Effector memory CD8-positive, alpha-beta T cell (primary cell): ENCODE results near the gene GPR132.
"Not testable (repeated sequence)": the region's sequence is repeated elsewhere in the genome, so short reads cannot be mapped to it uniquely, and the experiment has no call there.

Experiments
- ATAC-seq: fragments of 150-1000 bp; cut with Tn5 transposase; replicated peaks from 2 replicates; pipeline ENCODE4 v1.10.0; 2021; ENCODE audit warnings: mild to moderate bottlenecking, moderate library complexity
- DNase-seq, 3 experiments: peaks; one replicate each; pipeline ENCODE4 v3.0.0; 2021
- H3K27ac Mint-ChIP-seq, 2 donors: one replicate each; pipeline ENCODE4 v1.8.0; 2022; ENCODE audit warnings: mild to moderate bottlenecking in 2 of 2, mixed read lengths in 2 of 2, moderate library complexity in 2 of 2
- H3K27me3 Mint-ChIP-seq, 2 donors: one replicate each; pipeline ENCODE4 v1.8.0; 2022; ENCODE audit warnings: mixed read lengths in 2 of 2
- H3K36me3 Mint-ChIP-seq: one replicate; pipeline ENCODE4 v1.8.0; 2022; ENCODE audit warnings: mild to moderate bottlenecking, moderate library complexity, mixed read lengths; ENCODE audit not compliant: insufficient read depth
- H3K4me1 Mint-ChIP-seq, 2 donors: one replicate each; pipeline ENCODE4 v1.8.0; 2022; ENCODE audit warnings: low read depth in 2 of 2, mixed read lengths in 2 of 2
- H3K4me3 Mint-ChIP-seq, 2 donors: one replicate each; pipeline ENCODE4 v1.8.0; 2022; ENCODE audit warnings: mild to moderate bottlenecking in 2 of 2, mixed read lengths in 2 of 2, moderate library complexity in 2 of 2
- H3K9me3 Mint-ChIP-seq, 2 donors: one replicate each; pipeline ENCODE4 v1.8.0; 2022; ENCODE audit warnings: mixed read lengths in 2 of 2

The GPR132 gene

DNA sequence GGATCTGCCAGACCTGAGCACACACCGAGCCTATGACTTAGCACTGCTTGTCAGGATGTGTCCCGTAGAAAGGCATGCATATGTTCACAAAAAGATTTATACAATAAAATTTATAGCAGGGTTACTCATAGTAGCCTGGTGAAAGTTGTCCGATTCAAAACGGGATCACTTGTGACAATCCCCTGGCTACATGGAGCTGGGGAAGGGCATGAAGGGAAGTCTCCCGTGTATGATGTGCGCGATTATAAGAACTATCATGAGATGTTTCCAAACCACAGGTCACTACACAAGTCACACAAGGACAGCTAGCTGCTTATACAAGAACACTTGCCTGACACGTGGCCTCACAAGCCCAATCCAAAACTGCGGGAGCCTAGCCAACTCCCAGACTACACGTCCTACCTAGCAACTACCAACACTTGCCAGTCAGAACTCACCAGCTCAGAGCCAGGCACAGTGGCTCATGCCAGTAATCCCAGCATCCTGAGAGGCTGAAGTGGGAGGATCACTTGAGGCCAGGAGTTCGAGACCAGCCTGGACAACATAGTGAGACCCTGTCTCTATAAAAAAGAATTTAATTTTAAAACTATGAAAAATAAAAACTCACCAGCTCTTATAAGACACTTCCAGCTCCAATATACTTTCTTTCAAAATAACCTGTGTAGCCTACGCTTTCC lies 36.8 kb downstream of the GPR132 start:
- DNase-seq (no peak), ATAC-seq (no peak)
- Mint-ChIP-seq H3K4me3 (no peak overlapping the region), H3K27me3 (no peaks in the 10 kb centered on the region), H3K27ac (no peak overlapping the region), H3K9me3 (no peaks in the 10 kb centered on the region), H3K4me1 (peaks cover 20 to 25% of the 10 kb centered on the region in 2 donors), H3K36me3 (peaks cover 9% of the 10 kb centered on the region)

DNA sequence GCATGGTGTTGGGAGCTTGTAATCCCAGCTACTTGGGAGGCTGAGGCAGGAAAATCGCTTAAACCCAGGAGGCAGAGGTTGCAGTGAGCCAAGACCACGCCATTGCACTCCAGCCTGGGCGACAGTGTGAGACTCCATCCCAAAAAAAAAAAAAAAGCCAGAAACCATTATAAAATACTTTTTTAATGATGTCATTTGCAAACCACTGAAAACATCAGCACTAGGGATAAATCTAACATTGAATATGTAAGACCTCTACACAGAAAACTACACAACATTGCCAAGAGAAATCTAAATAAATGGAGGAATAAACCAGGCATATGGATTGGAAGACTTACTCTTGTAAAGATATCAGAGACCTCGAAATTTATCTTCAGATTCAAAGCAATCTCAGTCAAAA lies 37.5 kb downstream of the GPR132 start:
- Mint-ChIP-seq H3K27ac (peak overlapping the region in 1 of 2 donors; percentile 94), H3K4me1 (peaks cover 17 to 20% of the 10 kb centered on the region in 2 donors)
- ATAC-seq, H3K4me3 Mint-ChIP-seq, DNase-seq, H3K27me3 Mint-ChIP-seq, H3K9me3 Mint-ChIP-seq, H3K36me3 Mint-ChIP-seq: not testable (repeated sequence)

DNA sequence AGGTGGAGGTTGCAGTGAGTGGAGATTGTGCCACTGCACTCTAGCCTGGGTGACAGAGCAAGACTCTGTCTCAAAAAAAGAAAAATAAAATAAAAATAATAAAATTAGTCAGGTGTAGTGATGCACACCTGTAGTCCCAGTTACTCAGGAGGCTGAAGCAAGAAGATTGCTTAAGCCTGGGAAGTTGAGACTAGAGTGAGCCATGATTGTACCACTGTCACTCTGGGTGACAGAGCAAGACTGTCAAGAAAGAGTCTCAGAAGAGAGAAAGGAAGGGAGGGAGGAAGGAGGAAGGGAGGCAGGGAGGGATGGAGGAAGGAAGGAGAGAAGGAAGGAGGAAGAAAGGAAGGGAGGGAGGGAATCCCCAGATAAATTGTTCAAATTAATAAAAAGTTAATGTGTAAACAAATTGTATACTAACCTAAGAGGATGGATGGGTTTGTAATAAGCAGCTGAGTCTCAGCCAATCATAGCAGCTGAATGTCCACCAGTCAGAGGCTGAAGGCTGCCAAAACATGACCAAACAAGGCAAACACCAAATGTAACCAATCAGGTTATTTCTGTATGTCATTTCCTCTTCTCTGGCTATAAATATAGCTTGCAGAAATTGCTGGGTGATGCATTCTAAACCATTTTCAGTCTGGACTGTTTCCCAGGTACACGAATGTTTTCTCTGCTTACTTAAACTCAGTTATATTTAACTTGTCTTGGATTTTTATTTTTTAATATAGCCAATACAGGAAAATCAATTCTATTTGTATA lies 38.2 kb downstream of the GPR132 start:
- Mint-ChIP-seq H3K4me1 (peaks cover 17 to 21% of the 10 kb centered on the region in 2 donors), H3K9me3 (no peaks in the 10 kb centered on the region), H3K27me3 (no peaks in the 10 kb centered on the region), H3K27ac (peak overlapping the region; percentile 94), H3K4me3 (peak overlapping the region in 1 of 2 donors; percentile 33), H3K36me3 (peaks cover 9% of the 10 kb centered on the region)
- DNase-seq (no peak), ATAC-seq (no peak)

DNA sequence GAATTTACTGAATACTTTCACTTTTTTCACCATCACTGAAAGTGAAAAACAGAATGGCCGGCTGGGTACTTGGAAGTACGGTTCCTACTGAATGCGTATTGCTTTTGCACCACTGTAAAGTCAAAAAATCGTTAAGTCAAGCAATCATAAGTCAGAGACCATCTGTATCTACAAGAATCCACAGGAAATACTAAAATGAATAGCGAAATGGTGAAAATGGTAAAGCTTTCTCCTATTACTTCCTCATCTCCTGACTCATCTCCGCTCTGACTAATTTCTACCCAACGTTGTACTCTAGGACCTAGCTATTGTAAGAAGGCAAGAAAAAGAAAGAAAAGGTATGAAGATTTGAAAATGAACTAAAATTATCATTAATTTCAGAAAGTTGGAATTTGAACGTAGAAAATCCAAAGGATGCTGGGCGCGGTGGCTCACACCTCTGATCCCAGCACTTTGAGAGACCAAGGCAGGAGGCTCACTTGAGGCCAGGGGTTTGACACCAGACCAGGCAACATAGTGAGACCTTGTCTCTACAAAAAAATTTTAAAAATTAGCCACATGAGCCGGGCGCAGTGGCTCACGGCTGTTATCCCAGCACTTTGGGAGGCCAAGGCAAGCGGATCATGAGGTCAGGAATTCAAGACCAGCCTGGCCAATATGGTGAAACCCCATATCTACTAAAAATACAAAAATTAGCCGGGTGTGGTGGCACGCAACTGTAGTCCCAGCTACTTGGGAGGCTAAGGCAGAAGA lies 39.0 kb downstream of the GPR132 start:
- Mint-ChIP-seq H3K4me3 (peak overlapping the region; percentile 43 to 63), H3K27me3 (no peaks in the 10 kb centered on the region), H3K4me1 (peaks cover 23 to 28% of the 10 kb centered on the region in 2 donors), H3K9me3 (no peaks in the 10 kb centered on the region), H3K27ac (peak overlapping the region; percentile 94), H3K36me3 (peaks cover 13% of the 10 kb centered on the region)
- ATAC-seq: no peak
- no peak for DNase-seq

DNA sequence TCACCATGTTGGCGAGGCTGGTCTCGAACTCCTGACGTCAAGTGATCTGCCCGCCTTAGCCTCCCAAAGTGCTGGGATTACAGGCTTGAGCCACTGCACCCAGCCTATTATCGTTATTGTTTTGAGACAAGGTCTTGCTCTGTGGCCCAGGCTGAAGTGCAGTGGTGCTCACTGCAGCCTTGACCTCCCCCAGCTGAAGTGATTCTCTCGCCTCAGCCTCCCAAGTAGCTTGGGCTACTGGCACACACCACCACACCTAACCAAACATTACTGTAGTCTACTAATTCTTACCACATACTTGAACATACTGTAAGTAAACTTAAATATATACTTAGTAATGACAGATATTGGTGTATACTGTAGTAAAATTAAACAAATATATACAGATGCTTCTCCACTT lies 39.8 kb downstream of the GPR132 start:
- no peaks in the 10 kb centered on the region for H3K9me3 Mint-ChIP-seq
- H3K27ac Mint-ChIP-seq: peak overlapping the region; percentile 94
- no peak for ATAC-seq
- H3K4me1 Mint-ChIP-seq: peaks cover 23 to 24% of the 10 kb centered on the region in 2 donors
- H3K4me3 Mint-ChIP-seq: peak overlapping the region; percentile 43 to 63
- no peak for DNase-seq
- H3K36me3 Mint-ChIP-seq: peaks cover 16% of the 10 kb centered on the region
- no peaks in the 10 kb centered on the region for H3K27me3 Mint-ChIP-seq

DNA sequence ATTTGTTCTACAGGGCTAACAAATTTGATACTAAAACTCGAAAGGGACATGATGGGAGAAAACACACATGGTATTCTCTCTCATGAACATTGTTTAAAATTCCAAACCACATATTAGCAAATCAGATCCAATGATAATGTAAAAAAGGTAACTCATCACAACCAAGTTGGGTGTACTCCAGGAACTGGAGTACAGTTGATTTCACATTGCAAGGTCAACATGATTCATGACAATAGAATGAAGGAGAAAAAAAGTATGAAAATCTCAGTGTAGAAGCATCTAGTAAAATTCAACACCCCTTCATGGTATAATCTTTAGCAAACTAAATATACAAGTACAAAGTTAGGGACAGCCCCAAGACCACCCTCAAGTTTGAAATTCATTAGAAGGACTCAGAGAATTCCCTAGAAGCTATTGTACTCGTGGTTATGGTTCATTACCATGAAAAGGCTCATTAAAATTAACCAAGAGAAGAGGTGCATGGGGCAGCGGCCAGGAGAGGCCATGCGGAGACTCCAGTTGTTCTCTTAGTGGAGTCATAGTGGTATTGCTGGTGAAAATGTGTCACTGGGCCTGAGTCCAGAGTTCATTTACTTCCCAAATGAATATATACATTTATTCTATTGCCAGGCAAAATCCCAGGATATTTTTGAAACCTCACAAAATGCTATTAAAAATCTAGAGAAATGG lies 41.3 kb downstream of the GPR132 start:
- Mint-ChIP-seq H3K36me3 (peaks cover 23% of the 10 kb centered on the region), H3K9me3 (no peaks in the 10 kb centered on the region), H3K4me3 (peak overlapping the region in 1 of 2 donors; percentile 10), H3K27me3 (no peaks in the 10 kb centered on the region), H3K4me1 (peaks cover 35% of the 10 kb centered on the region in 2 donors), H3K27ac (peak overlapping the region; percentile 67 to 94)
- no peak for ATAC-seq
- DNase-seq: no peak

DNA sequence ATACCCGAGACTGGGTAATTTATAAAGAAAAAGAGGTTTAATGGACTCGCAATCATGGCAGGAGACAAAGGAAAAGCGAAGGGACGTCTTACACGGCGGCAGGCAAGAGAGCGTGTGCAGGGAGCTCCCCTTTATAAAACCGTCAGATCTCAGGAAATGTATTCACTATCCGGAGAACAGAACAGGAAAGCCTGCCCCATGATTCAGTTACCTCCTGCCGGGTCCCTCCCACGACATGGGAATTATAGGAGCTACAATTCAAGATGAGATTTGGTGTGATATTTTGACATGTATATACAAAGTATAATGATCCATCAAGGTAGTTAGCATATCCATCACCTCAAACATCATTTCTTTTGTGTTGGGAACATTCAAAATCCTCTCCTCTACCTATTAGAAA lies 42.1 kb downstream of the GPR132 start:
- no peaks in the 10 kb centered on the region for H3K27me3 Mint-ChIP-seq
- H3K9me3 Mint-ChIP-seq: no peaks in the 10 kb centered on the region
- H3K4me1 Mint-ChIP-seq: peaks cover 39 to 41% of the 10 kb centered on the region in 2 donors
- peaks cover 23% of the 10 kb centered on the region for H3K36me3 Mint-ChIP-seq
- no peak for ATAC-seq
- no peak for DNase-seq
- H3K4me3 Mint-ChIP-seq: no peak overlapping the region
- H3K27ac Mint-ChIP-seq: peak overlapping the region; percentile 67 to 94

DNA sequence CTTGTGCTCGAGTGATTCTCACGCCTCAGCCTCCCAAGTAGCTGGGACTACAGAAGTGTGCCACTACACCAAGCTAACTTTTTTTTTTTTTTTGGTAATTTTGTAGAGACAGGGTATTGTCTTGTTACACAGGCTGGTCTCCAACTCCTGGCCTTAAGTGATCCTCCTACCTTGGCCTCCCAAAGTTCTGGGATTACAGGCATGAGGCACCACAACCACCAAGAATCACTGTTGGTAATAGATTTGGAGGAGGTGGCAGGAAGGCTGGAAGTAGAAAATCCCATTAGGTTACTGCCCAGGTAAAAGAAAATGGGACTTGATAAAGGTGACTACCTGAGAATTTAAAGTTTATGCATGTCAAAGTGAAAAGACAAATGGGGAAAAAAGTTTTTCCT lies 43.0 kb downstream of the GPR132 start:
- peak overlapping the region; percentile 92 to 93 for H3K27ac Mint-ChIP-seq
- ATAC-seq (no peak), DNase-seq (no peak)
- H3K9me3 Mint-ChIP-seq: no peaks in the 10 kb centered on the region
- peak overlapping the region; percentile 86 to 93 for H3K4me3 Mint-ChIP-seq
- peaks cover 45 to 49% of the 10 kb centered on the region in 2 donors for H3K4me1 Mint-ChIP-seq
- no peaks in the 10 kb centered on the region for H3K27me3 Mint-ChIP-seq
- peaks cover 23% of the 10 kb centered on the region for H3K36me3 Mint-ChIP-seq

DNA sequence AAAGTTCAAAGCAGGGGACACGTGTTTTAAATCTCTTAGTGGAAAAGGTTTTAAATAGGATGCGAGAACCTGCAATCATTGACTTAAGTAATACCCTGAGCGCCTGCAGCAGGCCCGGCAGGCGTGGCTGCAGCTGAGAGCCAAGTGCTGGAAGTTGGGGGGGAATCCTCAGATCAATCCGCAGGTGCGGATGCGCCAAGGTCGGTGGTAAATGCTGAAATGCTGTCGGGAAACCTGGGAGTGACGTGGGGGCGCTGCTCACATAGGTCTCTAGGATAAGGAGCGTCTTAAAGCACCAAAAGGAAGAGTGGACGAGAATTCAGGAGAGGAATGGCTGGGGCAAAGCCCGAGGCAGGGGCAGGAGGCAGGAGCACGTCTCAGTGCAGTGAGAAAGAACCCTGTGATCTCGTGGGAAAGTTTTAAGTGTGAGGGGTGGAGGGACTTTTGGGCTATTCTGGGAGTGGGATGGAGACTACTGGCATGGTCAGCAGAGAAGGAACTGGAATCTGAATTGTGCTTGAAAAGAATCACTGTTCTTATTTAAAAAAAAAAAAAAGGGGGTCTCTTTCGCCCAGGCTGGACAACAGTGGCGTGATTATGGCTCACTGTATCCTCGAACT lies 43.5 kb downstream of the GPR132 start:
- no peak for ATAC-seq
- DNase-seq: no peak
- no peaks in the 10 kb centered on the region for H3K9me3 Mint-ChIP-seq
- peaks cover 47 to 50% of the 10 kb centered on the region in 2 donors for H3K4me1 Mint-ChIP-seq
- peak overlapping the region; percentile 92 to 93 for H3K27ac Mint-ChIP-seq
- no peaks in the 10 kb centered on the region for H3K27me3 Mint-ChIP-seq
- H3K36me3 Mint-ChIP-seq: peaks cover 23% of the 10 kb centered on the region
- H3K4me3 Mint-ChIP-seq: peak overlapping the region; percentile 86 to 93

DNA sequence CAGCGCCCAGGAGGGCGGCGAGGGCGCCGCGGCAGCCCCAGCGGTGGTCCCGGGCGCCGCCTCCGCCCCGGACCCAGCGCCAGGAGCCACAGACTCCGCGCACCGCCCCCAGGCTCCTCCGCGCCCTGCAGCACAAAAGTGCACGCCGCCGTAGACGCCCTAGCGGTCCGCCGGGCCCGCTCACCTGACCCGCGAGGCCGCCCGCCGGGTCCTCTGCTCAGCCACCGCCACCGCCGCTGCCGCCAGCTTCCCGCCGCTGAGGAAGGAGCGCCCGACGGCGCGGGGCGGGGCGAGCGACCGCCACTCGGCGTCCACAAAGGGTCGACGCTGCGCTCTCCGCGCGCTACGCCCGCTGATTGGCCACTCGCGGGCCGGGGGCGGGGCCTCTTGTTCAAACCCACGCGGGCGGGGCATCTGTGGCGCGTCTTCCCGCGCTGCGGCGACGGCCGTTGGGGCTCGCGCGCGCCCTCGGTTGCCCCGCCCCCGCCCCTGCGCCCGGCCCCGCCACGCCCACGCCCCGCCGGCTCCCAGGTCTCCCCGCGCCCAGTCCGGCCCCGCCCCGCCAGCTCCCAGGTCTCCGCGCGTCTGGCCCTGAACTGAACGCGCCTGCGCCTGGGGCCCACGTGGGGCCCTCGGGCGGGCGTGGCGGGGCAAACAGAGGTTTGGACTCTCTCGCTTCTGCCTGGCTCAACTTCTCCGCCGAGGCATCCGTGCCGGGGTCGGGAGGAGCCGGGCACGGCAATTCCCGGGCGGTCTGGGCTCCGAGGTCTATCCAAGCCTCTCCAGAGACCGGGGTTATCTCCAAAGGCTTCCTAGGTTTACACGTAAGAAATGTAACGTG lies 44.2 kb downstream of the GPR132 start, which contains the start of gene CDCA4:
TSS of gene CDCA4 (minus strand) at position 269 of the 841 bp plus-strand sequence. CDS start 9,154 bp downstream, outside the sequence.
- H3K4me1 Mint-ChIP-seq: peaks cover 52% of the 10 kb centered on the region in 2 donors
- peak; percentile 95 to 97 (median 96) for DNase-seq

DNA sequence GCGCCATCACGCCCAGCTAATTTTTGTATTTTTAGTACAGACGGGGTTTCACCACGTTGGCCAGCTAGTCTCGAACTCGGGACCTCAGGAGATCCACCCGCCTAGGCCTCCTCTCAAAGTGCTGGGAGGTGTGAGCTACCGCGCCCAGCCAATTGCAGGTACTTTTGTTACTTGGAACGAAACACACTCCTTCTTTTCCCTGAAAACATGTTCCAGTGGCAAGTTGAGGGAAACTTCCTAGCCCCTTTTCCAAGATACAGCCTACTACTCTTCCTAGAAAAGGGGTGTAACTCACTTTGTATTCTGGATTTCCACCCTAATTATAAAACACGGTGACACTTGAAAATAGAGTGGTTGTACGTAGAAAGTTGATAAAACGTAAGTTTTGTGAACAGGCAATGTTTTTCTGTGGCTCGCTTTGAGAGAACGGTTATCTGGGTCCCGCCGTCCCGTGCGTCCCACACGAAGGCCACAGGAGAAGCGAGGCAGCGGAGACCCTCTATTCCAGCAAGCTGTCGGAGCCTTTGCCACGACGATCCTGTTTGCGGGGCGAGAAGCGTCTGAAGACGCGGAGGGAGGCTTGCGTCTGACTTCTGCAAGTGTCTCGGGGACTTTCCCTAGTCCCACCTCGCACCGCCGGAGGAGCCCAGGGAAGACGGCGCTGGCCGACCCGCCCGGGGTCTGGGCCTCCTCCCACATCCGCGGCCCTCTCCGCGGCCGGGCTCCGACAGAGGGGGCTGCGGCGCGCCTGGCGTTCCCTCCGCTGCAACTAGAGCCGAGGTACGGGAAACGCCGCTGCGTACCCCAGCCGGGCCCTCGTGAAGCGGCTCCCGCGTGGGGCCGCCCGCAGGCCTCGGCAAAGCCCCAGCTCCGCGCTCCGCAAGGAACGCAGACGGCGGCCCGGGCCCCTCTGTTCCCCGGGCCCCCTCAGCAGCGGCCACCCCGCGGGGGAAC lies 45.1 kb downstream of the GPR132 start:
- ATAC-seq (peak; percentile 47), DNase-seq (peak; percentile 72 to 77 (median 72))
- Mint-ChIP-seq H3K4me3 (peak overlapping the region; percentile 89 to 93), H3K36me3 (peaks cover 22% of the 10 kb centered on the region), H3K27me3 (no peaks in the 10 kb centered on the region), H3K4me1 (peaks cover 55 to 58% of the 10 kb centered on the region in 2 donors), H3K9me3 (no peaks in the 10 kb centered on the region), H3K27ac (peak overlapping the region; percentile 96 to 97)

More for the DNA sequence above, 44.2 kb downstream of the GPR132 start, which contains the start of gene CDCA4:
- Mint-ChIP-seq H3K36me3 (peaks cover 23% of the 10 kb centered on the region), H3K27me3 (no peaks in the 10 kb centered on the region), H3K27ac (peak within 1 kb of the TSS; percentile 96 to 97), H3K9me3 (no peaks in the 10 kb centered on the region), H3K4me3 (peak within 1 kb of the TSS; percentile 89 to 93)
- ATAC-seq: peak; percentile 72
